Ovary (tissue), 9 donors: Measurements from ENCODE around the gene MYBPC1. TPM values are rescaled to one million over a fixed set of nuclear protein-coding genes. Genes with fewer than 3 reads are reported as not detected.

Experiments
- DNase-seq, 5 donors: peaks; one replicate each; pipeline ENCODE4 v3.0.0-alpha.2; 2019 to 2020
- H3K27ac ChIP-seq, 2 donors: fragments of 200-600 bp; one replicate each; pipeline versions ENCODE4 v1.5.1 to v1.8.0; 2019 to 2022
- H3K27me3 ChIP-seq: fragments of 200-600 bp; one replicate; pipeline ENCODE4 v1.8.0; 2022
- H3K36me3 ChIP-seq: fragments of 200-600 bp; sonication (generic); one replicate; pipeline ENCODE4 v1.5.1; 2019
- H3K4me1 ChIP-seq: one replicate; pipeline ENCODE4 v1.8.1; 2013; ENCODE audit warnings: mild to moderate bottlenecking, moderate library complexity; ENCODE audit not compliant: insufficient read depth
- H3K4me3 ChIP-seq: fragments of 200-600 bp; sonication (generic); one replicate; pipeline ENCODE4 v1.5.1; 2017
- H3K9me3 ChIP-seq, 2 donors: fragments of 200-600 bp in 1 of 2; sonication (generic) in 1 of 2; one replicate each; pipeline versions ENCODE4 v1.5.1 to v1.8.1; 2013 to 2019; ENCODE audit warnings: mild to moderate bottlenecking in 1 of 2, moderate library complexity in 1 of 2
- CTCF ChIP-seq, 3 donors: fragments of 450-650 bp in 2 of 3; fragments of 200-600 bp in 1 of 3; IDR thresholded peaks; one replicate each; pipeline versions ENCODE4 v1.5.1 to v1.8.0; 2016 to 2022; ENCODE audit warnings: antibody characterized with exemption in 3 of 3, mild to moderate bottlenecking in 1 of 3
- EP300 ChIP-seq: sonication (generic); formaldehyde crosslinking; IDR thresholded peaks from one replicate; pipeline ENCODE4 v1.6.1; 2017; ENCODE audit warnings: antibody characterized with exemption
- POLR2A ChIP-seq: fragments of 450-650 bp; IDR thresholded peaks from one replicate; pipeline ENCODE4 v1.6.1; 2017; ENCODE audit warnings: antibody characterized with exemption, mild to moderate bottlenecking, moderate library complexity
- WGBS, 3 donors: extraction: QIAGEN DNeasy Blood & Tissue Kit in 1 of 3; methylation state at CpG; one replicate each; pipeline versions ENCODE4 v1.1.5 to v1.1.7; 2013 to 2017; 5-methylcytosine and 5-hydroxymethylcytosine counted together
- intact Hi-C, 4 donors: fragments of 100-400 bp; cut with DNase I; formaldehyde crosslinking; loops; one replicate each; pipeline versions ENCODE4 v1.11.0 to v1.15.1; 2022 to 2023
- polyA plus RNA-seq, 2 donors: library from polyadenylated mRNA; stranded (reverse); fragments of 200-250 nt in 1 of 2; fragments of 350-450 nt in 1 of 2; fragmentation: Illumina TruSeq in 1 of 2; extraction: RNeasy Lipid Tissue Mini Kit (QIAGEN cat#74804) in 1 of 2; gene quantifications; one replicate each; pipeline ENCODE4 v1.2.3, GENCODE V29; 2013 to 2014
- total RNA-seq, 7 donors: library from RNA; depleted of rRNA in 2 of 7; stranded (reverse); fragments of >200 nt in 2 of 7; fragmentation: NEBNext Ultra II Directional in 3 of 7; extraction: Animal tissue kit (Norgen Biotek cat#: 25700) in 3 of 7; gene quantifications; one replicate each; pipeline versions ENCODE4 v1.1.0 to v1.2.4, GENCODE V29; 2016 to 2023
- donor health status: DM: no; HTN: no; CAD: no; lungs with moderate emphysema.
- donor health status: DM: no; HTN: no; CAD: no.
- donor health status: Bipolar disorder and iron deficiency.
- donor health status: DM: yes; HTN: yes; CAD: no.
- donor health status: DM: no; HTN: no; CAD: no.
- donor health status: DM: yes; HTN: yes; CAD: no.

MYBPC1 gene
- total and polyA plus RNA-seq, 9 donors: 0.18 to 2.2 (median 0.92) TPM; not detected in 4

- H3K4me1 ChIP-seq: no peaks in the 10 kb centered on the region
- intact Hi-C loops: no loop called here
These were observed 91.4 kb downstream of the MYBPC1 start for GRCh38 chr12:101686176-101686575.

GRCh38 chr12:101690544-101691098, 95.8 kb downstream of the MYBPC1 start:
- no peaks in the 10 kb centered on the region for H3K27me3 ChIP-seq
- intact Hi-C loops: no loop called here
- no peak overlapping the region for H3K4me3 ChIP-seq
- WGBS, 3 donors: 36 to 55% (median 48%) methylated on average over 3 of the region's 3 CpGs
- no peak for DNase-seq
- TF ChIP-seq EP300 (no peak), POLR2A (no peak), CTCF (IDR thresholded peaks at IDR 0.05) (no peak)
- no peaks in the 10 kb centered on the region for H3K9me3 ChIP-seq
- H3K27ac ChIP-seq: no peak overlapping the region
- no peaks in the 10 kb centered on the region for H3K4me1 ChIP-seq
- H3K36me3 ChIP-seq: no peaks in the 10 kb centered on the region

More at GRCh38 chr12:101686176-101686575, 91.4 kb downstream of the MYBPC1 start:
- no peak overlapping the region for H3K4me3 ChIP-seq
- H3K9me3 ChIP-seq: no peaks in the 10 kb centered on the region
- H3K36me3 ChIP-seq: no peaks in the 10 kb centered on the region
- no peak for DNase-seq
- H3K27ac ChIP-seq: no peak overlapping the region
- WGBS, 3 donors: 61 to 88% (median 81%) methylated on average over 1 of the region's 1 CpG
- TF ChIP-seq POLR2A: no peak
- TF ChIP-seq EP300: no peak
- no peak for TF ChIP-seq CTCF (IDR thresholded peaks at IDR 0.05)
- no peaks in the 10 kb centered on the region for H3K27me3 ChIP-seq

GRCh38 chr12:101691503-101692096, 96.8 kb downstream of the MYBPC1 start:
- intact Hi-C loops: no loop called here
- TF ChIP-seq CTCF (IDR thresholded peaks at IDR 0.05): no peak
- TF ChIP-seq POLR2A: no peak
- no peak for TF ChIP-seq EP300

GRCh38 chr12:101694297-101694848, 99.6 kb downstream of the MYBPC1 start:
- TF ChIP-seq CTCF (IDR thresholded peaks at IDR 0.05) (no peak), EP300 (no peak), POLR2A (no peak)
- Histone ChIP-seq H3K4me1 (peaks cover 3% of the 10 kb centered on the region), H3K27me3 (no peaks in the 10 kb centered on the region), H3K9me3 (no peaks in the 10 kb centered on the region), H3K36me3 (no peaks in the 10 kb centered on the region), H3K4me3 (no peak overlapping the region), H3K27ac (no peak overlapping the region)
- no peak for DNase-seq
- 83 to 98% (median 88%) methylated on average over 2 of the region's 2 CpGs for WGBS, 3 donors
- intact Hi-C loops: no loop called here

More at GRCh38 chr12:101691503-101692096, 96.8 kb downstream of the MYBPC1 start:
- no peak overlapping the region for H3K4me3 ChIP-seq
- H3K27me3 ChIP-seq: no peaks in the 10 kb centered on the region
- H3K9me3 ChIP-seq: no peaks in the 10 kb centered on the region
- H3K4me1 ChIP-seq: no peaks in the 10 kb centered on the region
- H3K27ac ChIP-seq: no peak overlapping the region
- H3K36me3 ChIP-seq: no peaks in the 10 kb centered on the region
- WGBS, 3 donors: 88 to 91% (median 90%) methylated on average over 1 of the region's 1 CpG
- DNase-seq: no peak
